NCI-H446 (cell line): ENCODE results near the gene TMEM131L.
A peak's percentile ranks its signal among the peaks of the same experiment; 100 is the strongest.
"Not testable (repeated sequence)": the region's sequence is repeated elsewhere in the genome, so short reads cannot be mapped to it uniquely, and the experiment has no call there.

Experiments used
- DNase-seq, 2 experiments: peaks; one replicate each; lab custom pipeline; 2025; lab: John Stamatoyannopoulos, UW

TMEM131L gene

GRCh38 chr4:153507310-153508073, 41.3 kb downstream of the TMEM131L start:
- no peak for DNase-seq

- not testable (repeated sequence) for DNase-seq
Measured at GRCh38 chr4:153509212-153509611, 43.1 kb downstream of the TMEM131L start.

- no peak for DNase-seq
Measured at GRCh38 chr4:153509724-153510123, 43.6 kb downstream of the TMEM131L start.

- no peak for DNase-seq
Measured at GRCh38 chr4:153510252-153511001, 44.3 kb downstream of the TMEM131L start.

- no peak for DNase-seq
Measured at GRCh38 chr4:153511104-153511503, 44.9 kb downstream of the TMEM131L start.

- DNase-seq, result no peak
Measured at GRCh38 chr4:153512162-153512852, 46.1 kb downstream of the TMEM131L start.

GRCh38 chr4:153512952-153513500, 46.9 kb downstream of the TMEM131L start:
- DNase-seq, result peak in 1 of 2 experiments; percentile 28

GRCh38 chr4:153513596-153513995, 47.4 kb downstream of the TMEM131L start:
- DNase-seq, result peak in 1 of 2 experiments; percentile 8

- DNase-seq, result peak in 1 of 2 experiments; percentile 18
Measured at GRCh38 chr4:153514001-153514526, 47.9 kb downstream of the TMEM131L start.

- no peak for DNase-seq
Measured at GRCh38 chr4:153514688-153515426, 48.7 kb downstream of the TMEM131L start.

GRCh38 chr4:153517159-153517558, 51.0 kb downstream of the TMEM131L start:
- DNase-seq, result no peak

- DNase-seq, result no peak
Measured at GRCh38 chr4:153518001-153518400, 51.8 kb downstream of the TMEM131L start.

- no peak for DNase-seq
Measured at GRCh38 chr4:153518637-153519389, 52.7 kb downstream of the TMEM131L start.

- DNase-seq, result no peak
Measured at GRCh38 chr4:153519687-153520086, 53.5 kb downstream of the TMEM131L start.

GRCh38 chr4:153520227-153520626, 54.1 kb downstream of the TMEM131L start:
- no peak for DNase-seq

GRCh38 chr4:153520801-153521329, 54.7 kb downstream of the TMEM131L start:
- no peak for DNase-seq

GRCh38 chr4:153521478-153521877, 55.3 kb downstream of the TMEM131L start:
- no peak for DNase-seq

- no peak for DNase-seq
Measured at GRCh38 chr4:153521999-153522801, 56.0 kb downstream of the TMEM131L start.

GRCh38 chr4:153522802-153523094, 56.6 kb downstream of the TMEM131L start:
- no peak for DNase-seq
